ENCODE measurements around the gene NOLC1. TPM values are rescaled to one million over a fixed set of nuclear protein-coding genes. Genes with fewer than 3 reads are reported as not detected.

NOLC1 gene
- total and polyA plus RNA-seq, 10 of the 15 experiments (the other 5 are each of a cell fraction or from before 2014, with no cell fraction given) = 91.7 to 244 (median 128) TPM

GRCh38 chr10:102114861-102115618 is 37.1 kb upstream of the NOLC1 start (continued):
- TF ChIP-seq CBFB (IDR thresholded peaks at IDR 0.05; ENCODE audit: low read depth) (0 out of 2 replicates have a peak, but pooled peaks have one; percentile 18), CREB1 (IDR thresholded peaks at IDR 0.05; ENCODE audit: low read depth) (no peak), STAT1 (conservative IDR thresholded peaks at IDR 0.05) (no peak), RAD51 (IDR thresholded peaks at IDR 0.05) (no peak), SUZ12 (IDR thresholded peaks at IDR 0.05; ENCODE audit: unreplicated experiment) (no peak), GABPA (IDR thresholded peaks at IDR 0.05; ENCODE audit: low read depth) (no peak), SIN3A (IDR thresholded peaks at IDR 0.05; ENCODE audit: low read depth, low read length) (no peak; the same call in 1 of the 2 replicates), ESRRA (IDR thresholded peaks at IDR 0.05; ENCODE audit: low read length) (no peak)

- no peak for FAIRE-seq
- CTCF ChIA-PET = interaction anchor here (0.7 to 4.7 kb wide), 5 partner anchors 15 to 257 kb away, joined by 3 to 28 read pairs (median 4); no protein-coding TSS in a partner anchor
- TF ChIP-seq RAD21 (IDR thresholded peaks at IDR 0.05; ENCODE audit: insufficient read depth, low read depth, low read length) = no peak
- no peak for TF ChIP-seq SIX5 (IDR thresholded peaks at IDR 0.05; ENCODE audit: low read depth, low read length, severe bottlenecking)
- TF ChIP-seq ZNF384 (IDR thresholded peaks at IDR 0.05; ENCODE audit: borderline replicate concordance, low read depth, low read length) = no peak
- TF ChIP-seq, protein P1, sequence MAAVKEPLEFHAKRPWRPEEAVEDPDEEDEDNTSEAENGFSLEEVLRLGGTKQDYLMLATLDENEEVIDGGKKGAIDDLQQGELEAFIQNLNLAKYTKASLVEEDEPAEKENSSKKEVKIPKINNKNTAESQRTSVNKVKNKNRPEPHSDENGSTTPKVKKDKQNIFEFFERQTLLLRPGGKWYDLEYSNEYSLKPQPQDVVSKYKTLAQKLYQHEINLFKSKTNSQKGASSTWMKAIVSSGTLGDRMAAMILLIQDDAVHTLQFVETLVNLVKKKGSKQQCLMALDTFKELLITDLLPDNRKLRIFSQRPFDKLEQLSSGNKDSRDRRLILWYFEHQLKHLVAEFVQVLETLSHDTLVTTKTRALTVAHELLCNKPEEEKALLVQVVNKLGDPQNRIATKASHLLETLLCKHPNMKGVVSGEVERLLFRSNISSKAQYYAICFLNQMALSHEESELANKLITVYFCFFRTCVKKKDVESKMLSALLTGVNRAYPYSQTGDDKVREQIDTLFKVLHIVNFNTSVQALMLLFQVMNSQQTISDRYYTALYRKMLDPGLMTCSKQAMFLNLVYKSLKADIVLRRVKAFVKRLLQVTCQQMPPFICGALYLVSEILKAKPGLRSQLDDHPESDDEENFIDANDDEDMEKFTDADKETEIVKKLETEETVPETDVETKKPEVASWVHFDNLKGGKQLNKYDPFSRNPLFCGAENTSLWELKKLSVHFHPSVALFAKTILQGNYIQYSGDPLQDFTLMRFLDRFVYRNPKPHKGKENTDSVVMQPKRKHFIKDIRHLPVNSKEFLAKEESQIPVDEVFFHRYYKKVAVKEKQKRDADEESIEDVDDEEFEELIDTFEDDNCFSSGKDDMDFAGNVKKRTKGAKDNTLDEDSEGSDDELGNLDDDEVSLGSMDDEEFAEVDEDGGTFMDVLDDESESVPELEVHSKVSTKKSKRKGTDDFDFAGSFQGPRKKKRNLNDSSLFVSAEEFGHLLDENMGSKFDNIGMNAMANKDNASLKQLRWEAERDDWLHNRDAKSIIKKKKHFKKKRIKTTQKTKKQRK (IDR thresholded peaks at IDR 0.05; ENCODE audit: low read depth, low read length) = no peak
- no peak for TF ChIP-seq TBL1XR1 (IDR thresholded peaks at IDR 0.05; ENCODE audit: low read depth, low read length)
- TF ChIP-seq PBX3 (IDR thresholded peaks at IDR 0.05; ENCODE audit: insufficient replicate concordance, low read depth, low read length) = no peak
- TF ChIP-seq MTA2 (IDR thresholded peaks at IDR 0.05; ENCODE audit: low read depth) = no peak
- TF ChIP-seq, protein P2, sequence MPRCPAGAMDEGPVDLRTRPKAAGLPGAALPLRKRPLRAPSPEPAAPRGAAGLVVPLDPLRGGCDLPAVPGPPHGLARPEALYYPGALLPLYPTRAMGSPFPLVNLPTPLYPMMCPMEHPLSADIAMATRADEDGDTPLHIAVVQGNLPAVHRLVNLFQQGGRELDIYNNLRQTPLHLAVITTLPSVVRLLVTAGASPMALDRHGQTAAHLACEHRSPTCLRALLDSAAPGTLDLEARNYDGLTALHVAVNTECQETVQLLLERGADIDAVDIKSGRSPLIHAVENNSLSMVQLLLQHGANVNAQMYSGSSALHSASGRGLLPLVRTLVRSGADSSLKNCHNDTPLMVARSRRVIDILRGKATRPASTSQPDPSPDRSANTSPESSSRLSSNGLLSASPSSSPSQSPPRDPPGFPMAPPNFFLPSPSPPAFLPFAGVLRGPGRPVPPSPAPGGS (IDR thresholded peaks at IDR 0.05; ENCODE audit: borderline replicate concordance, insufficient read depth, low read depth, low read length, poor library complexity, severe bottlenecking) = no peak
- no peak for TF ChIP-seq SMC3 (IDR thresholded peaks at IDR 0.05; ENCODE audit: borderline replicate concordance, low read length)
Measured at GRCh38 chr10:102115775-102116174, 36.4 kb upstream of the NOLC1 start.

More at GRCh38 chr10:102115775-102116174, 36.4 kb upstream of the NOLC1 start:
- Histone ChIP-seq H4K20me1 (ENCODE audit: control insufficient read depth, insufficient read depth) (no peaks in the 10 kb centered on the region), H3K4me1 (ENCODE audit: control insufficient read depth, insufficient read depth, low read length) (peaks cover 43% of the 10 kb centered on the region), H3K36me3 (ENCODE audit: control insufficient read depth in 2 of 2, insufficient read depth in 2 of 2, low read length in 1 of 2) (peaks cover 6 to 9% of the 10 kb centered on the region in 2 experiments), H3K79me2 (ENCODE audit: control insufficient read depth, insufficient read depth, low read length) (peaks cover 82% of the 10 kb centered on the region), H3K9ac (ENCODE audit: control insufficient read depth, insufficient read depth, low read length) (peak overlapping the region; percentile 82), H3K27me3 (replicated peaks in 1 of 2; ENCODE audit: control insufficient read depth in 2 of 2, insufficient read depth in 2 of 2, low read length in 1 of 2) (no peaks in the 10 kb centered on the region), H3K9me3 (replicated peaks; ENCODE audit: control insufficient read depth, insufficient read depth, low read length) (no peaks in the 10 kb centered on the region), H3K4me2 (ENCODE audit: control insufficient read depth, insufficient read depth) (peak overlapping the region; percentile 98), H3K4me3 (peak overlapping the region; percentile 82), H3K27ac (ENCODE audit: control insufficient read depth, insufficient read depth) (peak overlapping the region; percentile 84), H2AFZ (ENCODE audit: control insufficient read depth, low read depth, low read length) (no peak overlapping the region)
- SMC1A ChIA-PET (ENCODE audit: uncharacterized antibody, unreplicated experiment) = interaction anchor here (0.6 to 1.8 kb wide), 7 partner anchors 12 to 225 kb away, joined by 3 to 5 read pairs (median 3); no protein-coding TSS in a partner anchor
- BruUV-seq (replicated peaks) = no TSS peak
- RAD21 ChIA-PET (ENCODE audit: unreplicated experiment) = no interaction called here
- intact Hi-C loops (cut with micrococcal nuclease; ENCODE audit: unreplicated experiment) (loop anchor here (2.0 to 5.0 kb wide), 2 partner anchors 63 to 278 kb away; no protein-coding TSS in a partner anchor), in situ Hi-C loops (cut with MboI) (no loop called here)
- ATAC-seq (no peak), DNase-seq (ENCODE audit: low read depth, low spot score) (no peak)
- WGBS (ENCODE audit: insufficient coverage, insufficient replicate concordance, low lambda C conversion rate, missing lambda C conversion rate) = 0% methylated on average over 3 of the region's 3 CpGs
- POLR2A ChIA-PET = interaction anchor here (0.7 to 1.4 kb wide), 4 partner anchors 15 to 328 kb away, joined by 3 to 4 read pairs (median 3); partner anchors contain the start of gene GBF1
